IMR-90 (cell line): Measurements from ENCODE around the gene NDP. TPM values are rescaled to one million over a fixed set of nuclear protein-coding genes. Genes with fewer than 3 reads are reported as not detected.

ENCODE experiments used
- ATAC-seq: fragments of 200-7000 bp; cut with Tn5 transposase; 2 replicates; pipeline ENCODE4 v1.9.1; 2020; ENCODE audit warnings: low read depth, mild to moderate bottlenecking, moderate library complexity
- BruUV-seq: library from RNA; stranded (reverse); fragments of 400-500 nt; replicated peaks from 2 replicates; lab custom pipeline; 2021; lab: Mats Ljungman, UMichigan
- CTCF ChIA-PET: fragments of 300-600 bp; formaldehyde crosslinking; extraction: SDS; loops from one replicate; lab custom pipeline; 2021; ENCODE audit warnings: antibody characterized with exemption; lab: Yijun Ruan, JAX
- POLR2A ChIA-PET: fragments of 300-600 bp; sonication (Branson Sonifier 250); formaldehyde crosslinking; loops from one replicate; lab custom pipeline; 2022; ENCODE audit warnings: antibody characterized with exemption; ENCODE audit not compliant: unreplicated experiment; lab: Charles Lee
- DNase-seq: peaks from one replicate; pipeline ENCODE4 v3.0.0; 2013
- H2AFZ ChIP-seq: replicated peaks from 2 replicates; pipeline ENCODE3; 2013; ENCODE audit warnings: low read length, mild to moderate bottlenecking; ENCODE audit not compliant: poor library complexity
- H2AK5ac ChIP-seq: 2 replicates; pipeline ENCODE4 v1.6.1; 2013; ENCODE audit warnings: low read depth, low read length, inconsistent platforms
- H2AK9ac ChIP-seq: replicated peaks from 2 replicates; pipeline ENCODE3; 2013; ENCODE audit warnings: mild to moderate bottlenecking, low read depth, low read length, moderate library complexity; ENCODE audit not compliant: poor library complexity
- H2BK120ac ChIP-seq: 2 replicates; pipeline ENCODE4 v1.6.1; 2013; ENCODE audit warnings: low read depth, low read length, inconsistent platforms
- H2BK15ac ChIP-seq: 3 replicates; pipeline ENCODE4 v1.6.1; 2013; ENCODE audit warnings: low read depth, low read length, inconsistent platforms
- H2BK20ac ChIP-seq: 2 replicates; pipeline ENCODE4 v1.6.1; 2013; ENCODE audit warnings: low read depth, mild to moderate bottlenecking, inconsistent platforms, low read length, moderate library complexity
- H2BK5ac ChIP-seq: 2 replicates; pipeline ENCODE4 v1.6.1; 2013; ENCODE audit warnings: mild to moderate bottlenecking, low read depth, low read length, inconsistent platforms; ENCODE audit not compliant: poor library complexity, severe bottlenecking
- H3K14ac ChIP-seq: replicated peaks from 2 replicates; pipeline ENCODE4 v1.6.1; 2013; ENCODE audit warnings: low read depth, low read length, inconsistent platforms
- H3K18ac ChIP-seq: 2 replicates; pipeline ENCODE4 v1.6.1; 2013; ENCODE audit warnings: low read depth, low read length, control low read depth
- H3K23ac ChIP-seq: 2 replicates; pipeline ENCODE4 v1.6.1; 2013; ENCODE audit warnings: low read depth, low read length, inconsistent platforms
- H3K27ac ChIP-seq: 2 replicates; pipeline ENCODE4 v1.5.1; 2013; ENCODE audit warnings: mild to moderate bottlenecking, control low read depth, low read length; ENCODE audit not compliant: insufficient read depth
- H3K27me3 ChIP-seq: 2 replicates; pipeline ENCODE4 v1.6.1; 2013; ENCODE audit warnings: low read length; ENCODE audit not compliant: control insufficient read depth, insufficient read depth
- H3K36me3 ChIP-seq: 2 replicates; pipeline ENCODE4 v1.6.1; 2013; ENCODE audit warnings: low read length, mixed read lengths; ENCODE audit not compliant: control insufficient read depth, insufficient read depth
- H3K4ac ChIP-seq: 2 replicates; pipeline ENCODE4 v1.6.1; 2013; ENCODE audit warnings: low read depth, low read length, inconsistent platforms
- H3K4me1 ChIP-seq: 2 replicates; pipeline ENCODE4 v1.6.1; 2013; ENCODE audit warnings: low read length, mixed read lengths; ENCODE audit not compliant: control insufficient read depth, insufficient read depth
- H3K4me2 ChIP-seq: 2 replicates; pipeline ENCODE4 v1.6.1; 2013; ENCODE audit warnings: low read depth, mild to moderate bottlenecking, control low read depth, low read length, moderate library complexity
- H3K4me3 ChIP-seq: 2 replicates; pipeline ENCODE4 v1.5.1; 2013; ENCODE audit warnings: low read depth, mild to moderate bottlenecking, control low read depth, low read length, moderate library complexity; ENCODE audit not compliant: insufficient read depth
- H3K56ac ChIP-seq: 2 replicates; pipeline ENCODE4 v1.6.1; 2013; ENCODE audit warnings: low read length, inconsistent platforms; ENCODE audit not compliant: insufficient read depth; ENCODE audit errors: extremely low read depth
- H3K79me1 ChIP-seq, 2 experiments: 2 replicates each; pipeline ENCODE4 v1.6.1; 2013; ENCODE audit warnings: low read length in 2 of 2, inconsistent platforms in 1 of 2, low read depth in 1 of 2
- H3K9ac ChIP-seq: 2 replicates; pipeline ENCODE4 v1.6.1; 2013; ENCODE audit warnings: low read depth, low read length, control low read depth
- H3K9me1 ChIP-seq: 2 replicates; pipeline ENCODE4 v1.6.1; 2013; ENCODE audit warnings: low read length, inconsistent platforms; ENCODE audit not compliant: insufficient read depth
- H3K9me3 ChIP-seq: 2 replicates; pipeline ENCODE4 v1.6.1; 2013; ENCODE audit warnings: low read length; ENCODE audit not compliant: control insufficient read depth, insufficient read depth
- H4K20me1 ChIP-seq: 2 replicates; pipeline ENCODE4 v1.6.1; 2013; ENCODE audit warnings: low read length, inconsistent platforms; ENCODE audit not compliant: insufficient read depth
- H4K5ac ChIP-seq: 2 replicates; pipeline ENCODE4 v1.6.1; 2013; ENCODE audit warnings: mild to moderate bottlenecking, low read depth, low read length, control low read depth
- H4K8ac ChIP-seq, 2 experiments: 2 replicates each; pipeline ENCODE4 v1.6.1; 2013; ENCODE audit warnings: low read depth in 2 of 2, low read length in 2 of 2, control low read depth in 1 of 2, inconsistent platforms in 1 of 2
- H4K91ac ChIP-seq: 2 replicates; pipeline ENCODE4 v1.6.1; 2013; ENCODE audit warnings: low read depth, low read length, inconsistent platforms; ENCODE audit not compliant: insufficient read depth
- CEBPB ChIP-seq: IDR thresholded peaks from 2 replicates; pipeline ENCODE4 v1.6.1; 2012; ENCODE audit warnings: low read depth, low read length, improper control_type of control experiment
- CHD1 ChIP-seq: IDR thresholded peaks from 2 replicates; pipeline ENCODE4 v1.6.1; 2012; ENCODE audit warnings: low read depth, low read length, improper control_type of control experiment
- FOS ChIP-seq: fragments of 150-350 bp; IDR thresholded peaks from 2 replicates; pipeline ENCODE4 v1.6.1; 2016; ENCODE audit warnings: low read depth, low read length
- MAFK ChIP-seq: IDR thresholded peaks from 2 replicates; pipeline ENCODE4 v1.6.1; 2012; ENCODE audit warnings: low read depth, low read length, improper control_type of control experiment
- MAZ ChIP-seq: IDR thresholded peaks from 2 replicates; pipeline ENCODE4 v1.6.1; 2012; ENCODE audit warnings: low read depth, mild to moderate bottlenecking, low read length, improper control_type of control experiment, moderate library complexity, borderline replicate concordance
- MXI1 ChIP-seq: IDR thresholded peaks from 2 replicates; pipeline ENCODE4 v1.6.1; 2012; ENCODE audit warnings: low read depth, mild to moderate bottlenecking, low read length, moderate library complexity, borderline replicate concordance
- NFE2L2 ChIP-seq: fragments of 150-350 bp; IDR thresholded peaks from 2 replicates; pipeline ENCODE4 v1.6.1; 2016; ENCODE audit warnings: low read depth, mild to moderate bottlenecking, low read length
- POLR2A ChIP-seq: IDR thresholded peaks from 2 replicates; pipeline ENCODE4 v1.6.1; 2012; ENCODE audit warnings: mild to moderate bottlenecking, low read depth, low read length
- RAD21 ChIP-seq: IDR thresholded peaks from 2 replicates; pipeline ENCODE4 v1.6.1; 2012; ENCODE audit warnings: low read length, improper control_type of control experiment
- RCOR1 ChIP-seq: IDR thresholded peaks from 2 replicates; pipeline ENCODE4 v1.6.1; 2012; ENCODE audit warnings: mild to moderate bottlenecking, low read length, improper control_type of control experiment; ENCODE audit not compliant: insufficient replicate concordance
- RFX5 ChIP-seq: IDR thresholded peaks from 2 replicates; pipeline ENCODE4 v1.8.0; 2012; ENCODE audit warnings: low read depth, mild to moderate bottlenecking, low read length, moderate library complexity
- SMC3 ChIP-seq: fragments of 150-350 bp; IDR thresholded peaks from 2 replicates; pipeline ENCODE4 v1.6.1; 2016; ENCODE audit warnings: low read depth, mild to moderate bottlenecking, antibody characterized with exemption, low read length, moderate library complexity
- WGBS, 2 experiments: methylation state at CpG; one replicate each; pipeline versions ENCODE4 v1.1.5 to v1.1.7; 2013; ENCODE audit warnings: missing lambda C conversion rate in 2 of 2; ENCODE audit not compliant: insufficient read length in 1 of 2; ENCODE audit errors: extremely low coverage in 2 of 2; 5-methylcytosine and 5-hydroxymethylcytosine counted together
- dilution Hi-C: fragments of 300-500 bp; cut with HindIII; formaldehyde crosslinking; loops from one replicate; pipeline ENCODE4 v1.14.3; 2018; ENCODE audit warnings: low sequenced_read_pairs; ENCODE audit not compliant: unreplicated experiment
- in situ Hi-C: fragments of 300-500 bp; cut with MboI; formaldehyde crosslinking; loops from 3 replicates; pipeline ENCODE4 v1.14.3; 2019; ENCODE audit warnings: low sequenced_read_pairs, inconsistent platforms, mixed read lengths
- intact Hi-C: fragments of 100-400 bp; cut with micrococcal nuclease; formaldehyde crosslinking; loops from 2 replicates; pipeline ENCODE4 v1.10.0; 2022
- polyA plus RNA-seq, 3 experiments: library from polyadenylated mRNA; depleted of rRNA; stranded (reverse); fragments of >200 nt; gene quantifications; 2 replicates each; pipeline ENCODE4 v1.2.3, GENCODE V29; 2012; ENCODE audit warnings: low replicate concordance in 1 of 3
- total RNA-seq: library from RNA; depleted of rRNA; stranded (reverse); fragments of >200 nt; gene quantifications from 2 replicates; pipeline ENCODE4 v1.2.3, GENCODE V29; 2012
- TF ChIP-seq, protein P1 (sequence below): conservative IDR thresholded peaks from 2 replicates; pipeline ENCODE4 v1.5.1; 2012; ENCODE audit warnings: mild to moderate bottlenecking, low read depth, low read length, improper control_type of control experiment
- TF ChIP-seq, protein P2 (sequence below): fragments of 150-350 bp; IDR thresholded peaks from 2 replicates; pipeline ENCODE4 v1.6.1; 2016; ENCODE audit warnings: low read depth, mild to moderate bottlenecking, low read length, moderate library complexity, borderline replicate concordance
- TF ChIP-seq, protein P3 (sequence below): fragments of 150-350 bp; IDR thresholded peaks from 2 replicates; pipeline ENCODE4 v1.6.1; 2017; ENCODE audit warnings: mild to moderate bottlenecking, antibody characterized with exemption, low read length, low read depth

Gene NDP
- total and polyA plus RNA-seq, 2 of the 4 experiments (the other 2 are of a cell fraction), result 0.36 to 0.39 TPM

DNA sequence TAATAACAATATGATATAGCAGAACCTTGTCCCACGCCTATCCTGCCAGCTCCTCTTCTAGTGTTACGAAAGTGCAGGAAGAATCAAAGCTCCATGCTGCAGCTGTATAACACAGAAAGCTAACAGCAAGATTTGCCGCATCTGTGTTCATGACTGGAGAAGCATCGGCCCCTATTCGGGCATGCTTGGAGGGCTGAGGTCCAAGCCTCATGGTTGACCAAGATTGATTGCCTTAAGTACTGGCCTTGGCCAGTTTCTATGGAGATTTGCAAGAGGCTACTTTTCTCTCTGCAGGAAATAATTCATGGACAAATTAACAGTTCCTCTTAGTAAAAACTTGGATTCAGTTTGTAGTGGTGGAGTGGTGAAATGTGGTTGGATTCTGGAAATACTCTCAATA is 12.9 kb upstream of the NDP start:
- dilution Hi-C loops (no loop called here), in situ Hi-C loops (no loop called here), intact Hi-C loops (no loop called here)
- Histone ChIP-seq H3K4ac (no peak overlapping the region), H3K18ac (no peak overlapping the region), H3K56ac (no peak overlapping the region), H3K4me3 (no peak overlapping the region), H3K9ac (no peak overlapping the region), H3K79me1 (no peaks in the 10 kb centered on the region), H4K5ac (no peak overlapping the region), H3K4me1 (no peaks in the 10 kb centered on the region), H4K20me1 (no peaks in the 10 kb centered on the region), H2AK5ac (no peak overlapping the region), H2BK120ac (no peak overlapping the region), H4K91ac (no peak overlapping the region), H2BK20ac (no peak overlapping the region), H3K9me3 (no peaks in the 10 kb centered on the region), H2BK15ac (no peak overlapping the region), H3K14ac (no peak overlapping the region), H3K9me1 (no peaks in the 10 kb centered on the region), H2AK9ac (no peak overlapping the region), H3K36me3 (no peaks in the 10 kb centered on the region), H3K23ac (no peak overlapping the region), H3K27me3 (no peaks in the 10 kb centered on the region; the same call in 1 of the 2 replicates), H2BK5ac (no peak overlapping the region), H3K27ac (no peak overlapping the region), H4K8ac (no peak overlapping the region), H3K4me2 (no peak overlapping the region), H2AFZ (no peak overlapping the region)
- no TSS peak for BruUV-seq
- DNase-seq (no peak), ATAC-seq (no peak)
- ChIA-PET POLR2A (no interaction called here), CTCF (no interaction called here)
- 62% methylated on average over 3 of the region's 5 CpGs; no CpG with 5 or more reads in 1 of the 2 experiments for WGBS, 2 experiments
- TF ChIP-seq POLR2A (no peak), MAFK (no peak), CHD1 (no peak), CEBPB (no peak), RFX5 (no peak), NFE2L2 (no peak), RCOR1 (no peak), SMC3 (no peak), FOS (no peak), RAD21 (no peak), MAZ (no peak), MXI1 (no peak)
- TF ChIP-seq, protein P1, sequence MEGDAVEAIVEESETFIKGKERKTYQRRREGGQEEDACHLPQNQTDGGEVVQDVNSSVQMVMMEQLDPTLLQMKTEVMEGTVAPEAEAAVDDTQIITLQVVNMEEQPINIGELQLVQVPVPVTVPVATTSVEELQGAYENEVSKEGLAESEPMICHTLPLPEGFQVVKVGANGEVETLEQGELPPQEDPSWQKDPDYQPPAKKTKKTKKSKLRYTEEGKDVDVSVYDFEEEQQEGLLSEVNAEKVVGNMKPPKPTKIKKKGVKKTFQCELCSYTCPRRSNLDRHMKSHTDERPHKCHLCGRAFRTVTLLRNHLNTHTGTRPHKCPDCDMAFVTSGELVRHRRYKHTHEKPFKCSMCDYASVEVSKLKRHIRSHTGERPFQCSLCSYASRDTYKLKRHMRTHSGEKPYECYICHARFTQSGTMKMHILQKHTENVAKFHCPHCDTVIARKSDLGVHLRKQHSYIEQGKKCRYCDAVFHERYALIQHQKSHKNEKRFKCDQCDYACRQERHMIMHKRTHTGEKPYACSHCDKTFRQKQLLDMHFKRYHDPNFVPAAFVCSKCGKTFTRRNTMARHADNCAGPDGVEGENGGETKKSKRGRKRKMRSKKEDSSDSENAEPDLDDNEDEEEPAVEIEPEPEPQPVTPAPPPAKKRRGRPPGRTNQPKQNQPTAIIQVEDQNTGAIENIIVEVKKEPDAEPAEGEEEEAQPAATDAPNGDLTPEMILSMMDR, result no peak
- TF ChIP-seq, protein P2, sequence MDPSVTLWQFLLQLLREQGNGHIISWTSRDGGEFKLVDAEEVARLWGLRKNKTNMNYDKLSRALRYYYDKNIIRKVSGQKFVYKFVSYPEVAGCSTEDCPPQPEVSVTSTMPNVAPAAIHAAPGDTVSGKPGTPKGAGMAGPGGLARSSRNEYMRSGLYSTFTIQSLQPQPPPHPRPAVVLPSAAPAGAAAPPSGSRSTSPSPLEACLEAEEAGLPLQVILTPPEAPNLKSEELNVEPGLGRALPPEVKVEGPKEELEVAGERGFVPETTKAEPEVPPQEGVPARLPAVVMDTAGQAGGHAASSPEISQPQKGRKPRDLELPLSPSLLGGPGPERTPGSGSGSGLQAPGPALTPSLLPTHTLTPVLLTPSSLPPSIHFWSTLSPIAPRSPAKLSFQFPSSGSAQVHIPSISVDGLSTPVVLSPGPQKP, result no peak
- TF ChIP-seq, protein P3, sequence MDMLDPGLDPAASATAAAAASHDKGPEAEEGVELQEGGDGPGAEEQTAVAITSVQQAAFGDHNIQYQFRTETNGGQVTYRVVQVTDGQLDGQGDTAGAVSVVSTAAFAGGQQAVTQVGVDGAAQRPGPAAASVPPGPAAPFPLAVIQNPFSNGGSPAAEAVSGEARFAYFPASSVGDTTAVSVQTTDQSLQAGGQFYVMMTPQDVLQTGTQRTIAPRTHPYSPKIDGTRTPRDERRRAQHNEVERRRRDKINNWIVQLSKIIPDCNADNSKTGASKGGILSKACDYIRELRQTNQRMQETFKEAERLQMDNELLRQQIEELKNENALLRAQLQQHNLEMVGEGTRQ, result no peak
